Activated naive CD4-positive, alpha-beta T cell treated with anti-CD3 and anti-CD28 coated beads for 36 hours (primary cell): Measurements from ENCODE around the gene MT1M. TPM values are rescaled to one million over a fixed set of nuclear protein-coding genes. Genes with fewer than 3 reads are reported as not detected.

Experiments used
- CTCF ChIA-PET: fragments of 350-600 bp; sonication (Branson Sonifier 250); formaldehyde crosslinking; loops from one replicate; lab custom pipeline; 2021; ENCODE audit warnings: antibody characterized with exemption; lab: Charles Lee
- DNase-seq: peaks from one replicate; pipeline ENCODE4 v3.0.0-alpha.2; 2020
- H3K27ac Mint-ChIP-seq: one replicate; pipeline ENCODE4 v1.8.0; 2021; ENCODE audit warnings: mild to moderate bottlenecking, mixed read lengths
- H3K27me3 Mint-ChIP-seq: one replicate; pipeline ENCODE4 v1.8.0; 2021; ENCODE audit warnings: low read depth, mixed read lengths
- H3K36me3 Mint-ChIP-seq: one replicate; pipeline ENCODE4 v1.8.0; 2021; ENCODE audit warnings: low read depth, mixed read lengths
- H3K4me1 Mint-ChIP-seq: one replicate; pipeline ENCODE4 v1.8.0; 2021; ENCODE audit warnings: low read depth, mixed read lengths
- H3K4me3 Mint-ChIP-seq: one replicate; pipeline ENCODE4 v1.8.0; 2021; ENCODE audit warnings: mild to moderate bottlenecking, moderate library complexity, mixed read lengths
- H3K9me3 Mint-ChIP-seq: one replicate; pipeline ENCODE4 v1.8.0; 2021; ENCODE audit warnings: mixed read lengths
- intact Hi-C: fragments of 100-400 bp; cut with micrococcal nuclease; formaldehyde crosslinking; loops from one replicate; pipeline ENCODE4 v1.15.1; 2023
- total RNA-seq, 2 experiments: library from RNA; stranded (reverse); gene quantifications; one replicate each; pipeline ENCODE4 v1.2.3, GENCODE V29; 2021

The MT1M gene
- total RNA-seq, 2 experiments from 2014 or later = not detected

GRCh38 chr16:56643833-56644232 lies 11.4 kb downstream of the MT1M start:
- H3K4me3 Mint-ChIP-seq = peak overlapping the region; percentile 46
- peak overlapping the region; percentile 9 for H3K27ac Mint-ChIP-seq
- H3K9me3 Mint-ChIP-seq = no peaks in the 10 kb centered on the region
- H3K27me3 Mint-ChIP-seq = peaks cover 42% of the 10 kb centered on the region
- no peak for DNase-seq
- H3K4me1 Mint-ChIP-seq = peaks cover 18% of the 10 kb centered on the region
- H3K36me3 Mint-ChIP-seq = no peaks in the 10 kb centered on the region
- intact Hi-C loops = loop anchor here (1.0 to 2.0 kb wide), 8 partner anchors 13 to 129 kb away; partner anchors contain the start of genes MT1E, MT1F, MT1X and MT2A
- CTCF ChIA-PET = interaction anchor here (0.5 to 1.7 kb wide), 17 partner anchors 13 to 130 kb away, joined by 3 to 7 read pairs (median 5); partner anchors contain the start of gene MT4

- CTCF ChIA-PET = interaction anchor here (1.0 kb wide), 1 partner anchor 69 kb away, joined by 3 read pairs; no protein-coding TSS in a partner anchor
- no peak overlapping the region for H3K27ac Mint-ChIP-seq
- no peaks in the 10 kb centered on the region for H3K36me3 Mint-ChIP-seq
- no peak for DNase-seq
- H3K4me3 Mint-ChIP-seq = no peak overlapping the region
- intact Hi-C loops = no loop called here
- peaks cover 18% of the 10 kb centered on the region for H3K4me1 Mint-ChIP-seq
- no peaks in the 10 kb centered on the region for H3K9me3 Mint-ChIP-seq
- peaks cover 33% of the 10 kb centered on the region for H3K27me3 Mint-ChIP-seq
Observed at GRCh38 chr16:56645311-56645710, 12.9 kb downstream of the MT1M start.

GRCh38 chr16:56645838-56646237 lies 13.4 kb downstream of the MT1M start:
- H3K4me3 Mint-ChIP-seq = no peak overlapping the region
- peaks cover 28% of the 10 kb centered on the region for H3K27me3 Mint-ChIP-seq
- no peaks in the 10 kb centered on the region for H3K36me3 Mint-ChIP-seq
- H3K9me3 Mint-ChIP-seq = no peaks in the 10 kb centered on the region
- no peak for DNase-seq
- no peak overlapping the region for H3K27ac Mint-ChIP-seq
- CTCF ChIA-PET = interaction anchor here (0.9 kb wide), 1 partner anchor 56 kb away, joined by 5 read pairs; no protein-coding TSS in a partner anchor
- intact Hi-C loops = no loop called here
- H3K4me1 Mint-ChIP-seq = peaks cover 18% of the 10 kb centered on the region

- CTCF ChIA-PET = interaction anchor here (0.5 kb wide), 1 partner anchor 38 kb away, joined by 3 read pairs; no protein-coding TSS in a partner anchor
- Mint-ChIP-seq H3K27me3 (peaks cover 21% of the 10 kb centered on the region), H3K27ac (no peak overlapping the region), H3K9me3 (no peaks in the 10 kb centered on the region), H3K4me1 (peaks cover 14% of the 10 kb centered on the region), H3K4me3 (no peak overlapping the region), H3K36me3 (no peaks in the 10 kb centered on the region)
- intact Hi-C loops = no loop called here
- no peak for DNase-seq
Observed at GRCh38 chr16:56647641-56648431, 15.4 kb downstream of the MT1M start.

GRCh38 chr16:56649271-56649670 lies 16.8 kb downstream of the MT1M start:
- Mint-ChIP-seq H3K4me3 (no peak overlapping the region), H3K27ac (no peak overlapping the region), H3K9me3 (no peaks in the 10 kb centered on the region), H3K27me3 (peaks cover 20% of the 10 kb centered on the region), H3K4me1 (peaks cover 1% of the 10 kb centered on the region), H3K36me3 (no peaks in the 10 kb centered on the region)
- intact Hi-C loops = no loop called here
- CTCF ChIA-PET = interaction anchor here (0.9 kb wide), 1 partner anchor 75 kb away, joined by 3 read pairs; no protein-coding TSS in a partner anchor
- no peak for DNase-seq

- Mint-ChIP-seq H3K9me3 (no peaks in the 10 kb centered on the region), H3K27ac (no peak overlapping the region), H3K4me1 (no peaks in the 10 kb centered on the region), H3K36me3 (no peaks in the 10 kb centered on the region), H3K27me3 (peaks cover 20% of the 10 kb centered on the region), H3K4me3 (no peak overlapping the region)
- CTCF ChIA-PET = no interaction called here
- intact Hi-C loops = no loop called here
- no peak for DNase-seq
Observed at GRCh38 chr16:56649820-56650219, 17.4 kb downstream of the MT1M start.

- no peak for DNase-seq
- Mint-ChIP-seq H3K4me1 (no peaks in the 10 kb centered on the region), H3K27me3 (peaks cover 20% of the 10 kb centered on the region), H3K4me3 (no peak within 1 kb of the TSS), H3K9me3 (no peaks in the 10 kb centered on the region), H3K36me3 (no peaks in the 10 kb centered on the region), H3K27ac (no peak within 1 kb of the TSS)
- CTCF ChIA-PET = no interaction called here
- intact Hi-C loops = no loop called here
Observed at GRCh38 chr16:56651586-56651985, 19.1 kb downstream of the MT1M start, which contains the start of gene MT1B. TSS of gene MT1B (plus strand) at chr16:56651886. CDS start at chr16:56651954, 68 bp downstream.

- intact Hi-C loops = no loop called here
- Mint-ChIP-seq H3K27me3 (peaks cover 16% of the 10 kb centered on the region), H3K9me3 (no peaks in the 10 kb centered on the region), H3K27ac (no peak overlapping the region), H3K4me1 (peaks cover 3% of the 10 kb centered on the region), H3K4me3 (no peak overlapping the region), H3K36me3 (no peaks in the 10 kb centered on the region)
- CTCF ChIA-PET = interaction anchor here (0.6 to 1.1 kb wide), 2 partner anchors 21 to 75 kb away, joined by 3 read pairs; no protein-coding TSS in a partner anchor
- no peak for DNase-seq
Observed at GRCh38 chr16:56652600-56652999, 20.1 kb downstream of the MT1M start.

GRCh38 chr16:56653218-56653617 lies 20.8 kb downstream of the MT1M start:
- Mint-ChIP-seq H3K9me3 (no peaks in the 10 kb centered on the region), H3K27ac (no peak overlapping the region), H3K36me3 (no peaks in the 10 kb centered on the region), H3K27me3 (peaks cover 13% of the 10 kb centered on the region), H3K4me3 (no peak overlapping the region), H3K4me1 (peaks cover 8% of the 10 kb centered on the region)
- intact Hi-C loops = no loop called here
- DNase-seq = no peak
- CTCF ChIA-PET = interaction anchor here (0.6 to 1.1 kb wide), 2 partner anchors 20 to 76 kb away, joined by 3 read pairs; no protein-coding TSS in a partner anchor

GRCh38 chr16:56657555-56658326 lies 25.3 kb downstream of the MT1M start, which contains the start of gene MT1F:
TSS of gene MT1F (plus strand) at chr16:56657959. CDS start at chr16:56658059, 100 bp downstream.
- CTCF ChIA-PET = interaction anchor here (0.9 kb wide), 1 partner anchor 44 kb away, joined by 5 read pairs; no protein-coding TSS in a partner anchor

GRCh38 chr16:56658327-56658875 lies 25.9 kb downstream of the MT1M start:
- H3K9me3 Mint-ChIP-seq = no peaks in the 10 kb centered on the region
- peak overlapping the region; percentile 91 for H3K4me3 Mint-ChIP-seq
- no peak for DNase-seq
- no peak overlapping the region for H3K27ac Mint-ChIP-seq
- H3K36me3 Mint-ChIP-seq = no peaks in the 10 kb centered on the region
- intact Hi-C loops = loop anchor here (5.0 kb wide), 1 partner anchor 44 kb away; no protein-coding TSS in a partner anchor
- peaks cover 20% of the 10 kb centered on the region for H3K4me1 Mint-ChIP-seq
- CTCF ChIA-PET = interaction anchor here (0.9 kb wide), 1 partner anchor 43 kb away, joined by 5 read pairs; no protein-coding TSS in a partner anchor
- no peaks in the 10 kb centered on the region for H3K27me3 Mint-ChIP-seq

More at GRCh38 chr16:56657555-56658326, 25.3 kb downstream of the MT1M start, which contains the start of gene MT1F:
- intact Hi-C loops = loop anchor here (1.0 to 5.0 kb wide), 4 partner anchors 14 to 49 kb away; partner anchors contain the start of genes MT1X and MT2A
- Mint-ChIP-seq H3K4me3 (peak within 1 kb of the TSS; percentile 91), H3K27ac (peak within 1 kb of the TSS; percentile 41), H3K27me3 (no peaks in the 10 kb centered on the region), H3K36me3 (no peaks in the 10 kb centered on the region), H3K4me1 (peaks cover 18% of the 10 kb centered on the region), H3K9me3 (no peaks in the 10 kb centered on the region)
- peak; percentile 83 for DNase-seq
